Measurements from ENCODE around the gene CHMP6.
A peak's percentile ranks its signal among the peaks of the same experiment; 100 is the strongest.

Gene CHMP6

GRCh38 chr17:80996422-80997305 is 5.0 kb downstream of the CHMP6 start:
- DNase-seq = no peak

GRCh38 chr17:80997424-80998117 is 5.9 kb downstream of the CHMP6 start:
- DNase-seq = no peak

- no peak for DNase-seq
Observed at GRCh38 chr17:80998118-80998747, 6.6 kb downstream of the CHMP6 start.

GRCh38 chr17:80998748-80999535 is 7.3 kb downstream of the CHMP6 start:
- no peak for DNase-seq

- DNase-seq = no peak
Observed at GRCh38 chr17:80999536-81000333, 8.1 kb downstream of the CHMP6 start.

GRCh38 chr17:81000334-81000630 is 8.6 kb downstream of the CHMP6 start:
- DNase-seq = no peak

GRCh38 chr17:81000631-81001357 is 9.2 kb downstream of the CHMP6 start:
- no peak for DNase-seq

GRCh38 chr17:81002013-81002384 is 10.4 kb downstream of the CHMP6 start:
- no peak for DNase-seq

- peak; percentile 60 for DNase-seq
Observed at GRCh38 chr17:81002409-81003361, 11.0 kb downstream of the CHMP6 start.

GRCh38 chr17:81003711-81004475 is 12.3 kb downstream of the CHMP6 start:
- DNase-seq = no peak

GRCh38 chr17:81006891-81007290 is 15.2 kb downstream of the CHMP6 start:
- no peak for DNase-seq

- DNase-seq = no peak
Observed at GRCh38 chr17:81008140-81008539, 16.5 kb downstream of the CHMP6 start.

GRCh38 chr17:81009136-81009535 is 17.5 kb downstream of the CHMP6 start:
- DNase-seq = no peak

GRCh38 chr17:81010935-81011334 is 19.3 kb downstream of the CHMP6 start:
- no peak for DNase-seq

- DNase-seq = no peak
Observed at GRCh38 chr17:81011951-81012350, 20.3 kb downstream of the CHMP6 start.

GRCh38 chr17:81012574-81013447 is 21.2 kb downstream of the CHMP6 start:
- DNase-seq = no peak

- DNase-seq = no peak
Observed at GRCh38 chr17:81013642-81014041, 22.0 kb downstream of the CHMP6 start.

GRCh38 chr17:81015136-81015535 is 23.5 kb downstream of the CHMP6 start:
- no peak for DNase-seq

- DNase-seq = no peak
Observed at GRCh38 chr17:81016575-81016974, 24.9 kb downstream of the CHMP6 start.

Data from DMS79 treated with DMSO at 0.1 percent for 48 hours (cell line).